Measurements from ENCODE around the gene ELF4. TPM values are rescaled to one million over a fixed set of nuclear protein-coding genes. Genes with fewer than 3 reads are reported as not detected.

The ELF4 gene
- total and polyA plus RNA-seq, 4 experiments from 2014 or later, result 7.4 to 31.3 (median 24.2) TPM

GRCh38 chrX:130081421-130082045 is 28.8 kb downstream of the ELF4 start:
- Histone ChIP-seq H3K27ac (ENCODE audit: low read depth, low read length) (peak overlapping the region; percentile 70), H3K36me3 (ENCODE audit: insufficient read depth, low read length) (peaks cover 7% of the 10 kb centered on the region), H3K4me1 (ENCODE audit: insufficient read depth, low read length) (peaks cover 65% of the 10 kb centered on the region), H3K9me3 (ENCODE audit: control insufficient read depth in 1 of 2, low read length in 2 of 2) (no peaks in the 10 kb centered on the region), H3K27me3 (ENCODE audit: insufficient read depth, low read length) (no peaks in the 10 kb centered on the region), H3K4me3 (ENCODE audit: low read length in 2 of 2) (peak overlapping the region in 1 of 2 donors; percentile 36)
- Mint-ChIP-seq H3K27me3 (no peaks in the 10 kb centered on the region), H3K36me3 (peaks cover 0 to 14% of the 10 kb centered on the region in 2 donors), H3K4me3 (peak overlapping the region; percentile 70 to 96 (median 86)), H3K4me1 (peaks cover 22 to 75% (median 55%) of the 10 kb centered on the region in 4 donors), H3K27ac (peak overlapping the region; percentile 81 to 98 (median 95)), H3K9me3 (peaks cover 0 to 4% (median 0%) of the 10 kb centered on the region in 8 donors)
- CTCF ChIA-PET (ENCODE audit: partially characterized antibody), result interaction anchor here (1.1 to 6.8 kb wide), 20 partner anchors 9 to 153 kb away, joined by 3 to 163 read pairs (median 7); partner anchors contain the start of genes AIFM1, ELF4 and RAB33A
- intact Hi-C loops (cut with micrococcal nuclease), result loop anchor here (1.0 to 2.0 kb wide), 4 partner anchors 11 to 111 kb away; partner anchors contain the start of gene RAB33A
- POLR2A ChIA-PET (ENCODE audit: partially characterized antibody), result interaction anchor here (0.7 to 3.8 kb wide), 11 partner anchors 11 to 110 kb away, joined by 3 to 66 read pairs (median 6); partner anchors contain the start of genes ELF4 and RAB33A
- no peak for DNase-seq

GRCh38 chrX:130080791-130081367 is 29.4 kb downstream of the ELF4 start:
- CTCF ChIA-PET (ENCODE audit: partially characterized antibody), result interaction anchor here (0.9 to 6.8 kb wide), 30 partner anchors 10 to 140 kb away, joined by 3 to 163 read pairs (median 6); partner anchors contain the start of genes AIFM1, ELF4 and RAB33A
- H3K4me1 ChIP-seq (ENCODE audit: insufficient read depth, low read length), result peaks cover 59% of the 10 kb centered on the region

GRCh38 chrX:130079824-130080406 is 30.4 kb downstream of the ELF4 start:
- no peaks in the 10 kb centered on the region for H3K27me3 Mint-ChIP-seq

More at GRCh38 chrX:130080791-130081367, 29.4 kb downstream of the ELF4 start:
- Mint-ChIP-seq H3K27ac (peak overlapping the region in 6 of 7 donors; percentile 81 to 98 (median 94)), H3K4me3 (peak overlapping the region in 3 of 8 donors; percentile 42 to 87 (median 86)), H3K9me3 (peaks cover 0 to 4% (median 0%) of the 10 kb centered on the region in 8 donors), H3K4me1 (peaks cover 22 to 69% (median 50%) of the 10 kb centered on the region in 4 donors), H3K27me3 (no peaks in the 10 kb centered on the region), H3K36me3 (peaks cover 0 to 14% of the 10 kb centered on the region in 2 donors)
- no peak for DNase-seq
- Histone ChIP-seq H3K9me3 (ENCODE audit: control insufficient read depth in 1 of 2, low read length in 2 of 2) (no peaks in the 10 kb centered on the region), H3K4me3 (ENCODE audit: low read length in 2 of 2) (no peak overlapping the region), H3K27ac (ENCODE audit: low read depth, low read length) (peak overlapping the region; percentile 9), H3K36me3 (ENCODE audit: insufficient read depth, low read length) (peaks cover 7% of the 10 kb centered on the region), H3K27me3 (ENCODE audit: insufficient read depth, low read length) (no peaks in the 10 kb centered on the region)
- intact Hi-C loops (cut with micrococcal nuclease), result no loop called here
- POLR2A ChIA-PET (ENCODE audit: partially characterized antibody), result interaction anchor here (1.1 to 3.8 kb wide), 3 partner anchors 10 to 40 kb away, joined by 3 to 66 read pairs (median 3); no protein-coding TSS in a partner anchor

GRCh38 chrX:130075777-130076176 is 34.5 kb downstream of the ELF4 start:
- peaks cover 23% of the 10 kb centered on the region for H3K36me3 ChIP-seq (ENCODE audit: insufficient read depth, low read length)
- Mint-ChIP-seq H3K27ac (peak overlapping the region in 1 of 7 donors; percentile 40), H3K4me1 (peaks cover 7 to 19% (median 9%) of the 10 kb centered on the region in 4 donors), H3K27me3 (no peaks in the 10 kb centered on the region), H3K4me3 (no peak overlapping the region), H3K9me3 (peaks cover 0 to 2% (median 0%) of the 10 kb centered on the region in 8 donors), H3K36me3 (peaks cover 3 to 25% of the 10 kb centered on the region in 2 donors)
- no peaks in the 10 kb centered on the region for H3K9me3 ChIP-seq (ENCODE audit: control insufficient read depth in 1 of 2, low read length in 2 of 2)
- POLR2A ChIA-PET (ENCODE audit: partially characterized antibody), result interaction anchor here (1.8 kb wide), 1 partner anchor 46 kb away, joined by 3 read pairs; no protein-coding TSS in a partner anchor
- H3K27ac ChIP-seq (ENCODE audit: low read depth, low read length), result no peak overlapping the region
- peaks cover 15% of the 10 kb centered on the region for H3K4me1 ChIP-seq (ENCODE audit: insufficient read depth, low read length)
- intact Hi-C loops (cut with micrococcal nuclease), result no loop called here
- CTCF ChIA-PET (ENCODE audit: partially characterized antibody), result interaction anchor here (1.4 to 2.1 kb wide), 3 partner anchors 8 to 45 kb away, joined by 3 to 10 read pairs (median 5); no protein-coding TSS in a partner anchor
- no peaks in the 10 kb centered on the region for H3K27me3 ChIP-seq (ENCODE audit: insufficient read depth, low read length)
- H3K4me3 ChIP-seq (ENCODE audit: low read length in 2 of 2), result no peak overlapping the region
- no peak for DNase-seq

More at GRCh38 chrX:130079824-130080406, 30.4 kb downstream of the ELF4 start:
- H3K9me3 Mint-ChIP-seq, result peaks cover 0 to 4% (median 0%) of the 10 kb centered on the region in 8 donors
- Histone ChIP-seq H3K9me3 (ENCODE audit: control insufficient read depth in 1 of 2, low read length in 2 of 2) (no peaks in the 10 kb centered on the region), H3K36me3 (ENCODE audit: insufficient read depth, low read length) (peaks cover 7% of the 10 kb centered on the region), H3K27me3 (ENCODE audit: insufficient read depth, low read length) (no peaks in the 10 kb centered on the region), H3K27ac (ENCODE audit: low read depth, low read length) (peak overlapping the region; percentile 9), H3K4me3 (ENCODE audit: low read length in 2 of 2) (no peak overlapping the region), H3K4me1 (ENCODE audit: insufficient read depth, low read length) (peaks cover 55% of the 10 kb centered on the region)
- peaks cover 0 to 18% of the 10 kb centered on the region in 2 donors for H3K36me3 Mint-ChIP-seq
- peak; percentile 56 to 63 (median 57) for DNase-seq
- POLR2A ChIA-PET (ENCODE audit: partially characterized antibody), result interaction anchor here (1.1 to 3.8 kb wide), 6 partner anchors 11 to 41 kb away, joined by 3 to 66 read pairs (median 4); no protein-coding TSS in a partner anchor
- H3K4me3 Mint-ChIP-seq, result peak overlapping the region in 5 of 8 donors; percentile 7 to 58 (median 46)
- CTCF ChIA-PET (ENCODE audit: partially characterized antibody), result interaction anchor here (0.7 to 6.8 kb wide), 31 partner anchors 9 to 157 kb away, joined by 3 to 163 read pairs (median 6); partner anchors contain the start of genes AIFM1, ELF4 and RAB33A
- peaks cover 22 to 59% (median 43%) of the 10 kb centered on the region in 4 donors for H3K4me1 Mint-ChIP-seq
- peak overlapping the region; percentile 49 to 93 (median 84) for H3K27ac Mint-ChIP-seq
- intact Hi-C loops (cut with micrococcal nuclease), result no loop called here

GRCh38 chrX:130072345-130072740 is 38.0 kb downstream of the ELF4 start:
- H3K36me3 Mint-ChIP-seq, result peaks cover 4 to 27% of the 10 kb centered on the region in 2 donors
- ChIA-PET POLR2A (ENCODE audit: partially characterized antibody) (interaction anchor here (1.3 kb wide), 1 partner anchor 119 kb away, joined by 3 read pairs; no protein-coding TSS in a partner anchor), CTCF (ENCODE audit: partially characterized antibody) (interaction anchor here (1.1 kb wide), 1 partner anchor 12 kb away, joined by 5 read pairs; no protein-coding TSS in a partner anchor)
- H3K27me3 Mint-ChIP-seq, result no peaks in the 10 kb centered on the region
- Histone ChIP-seq H3K4me3 (ENCODE audit: low read length in 2 of 2) (no peak overlapping the region), H3K9me3 (ENCODE audit: control insufficient read depth in 1 of 2, low read length in 2 of 2) (no peaks in the 10 kb centered on the region), H3K36me3 (ENCODE audit: insufficient read depth, low read length) (peaks cover 39% of the 10 kb centered on the region), H3K27me3 (ENCODE audit: insufficient read depth, low read length) (no peaks in the 10 kb centered on the region), H3K4me1 (ENCODE audit: insufficient read depth, low read length) (no peaks in the 10 kb centered on the region), H3K27ac (ENCODE audit: low read depth, low read length) (no peak overlapping the region)
- no peaks in the 10 kb centered on the region for H3K4me1 Mint-ChIP-seq
- intact Hi-C loops (cut with micrococcal nuclease), result no loop called here
- H3K4me3 Mint-ChIP-seq, result no peak overlapping the region
- DNase-seq, result no peak
- H3K9me3 Mint-ChIP-seq, result no peaks in the 10 kb centered on the region
- peak overlapping the region in 1 of 7 donors; percentile 18 for H3K27ac Mint-ChIP-seq

GRCh38 chrX:130071611-130072344 is 38.5 kb downstream of the ELF4 start:
- no peak overlapping the region for H3K27ac ChIP-seq (ENCODE audit: low read depth, low read length)
- no peaks in the 10 kb centered on the region for H3K9me3 ChIP-seq (ENCODE audit: control insufficient read depth in 1 of 2, low read length in 2 of 2)
- Mint-ChIP-seq H3K36me3 (peaks cover 6 to 31% of the 10 kb centered on the region in 2 donors), H3K9me3 (no peaks in the 10 kb centered on the region), H3K27me3 (no peaks in the 10 kb centered on the region), H3K27ac (peak overlapping the region in 3 of 7 donors; percentile 18 to 48 (median 23)), H3K4me3 (no peak overlapping the region), H3K4me1 (no peaks in the 10 kb centered on the region)
- peaks cover 39% of the 10 kb centered on the region for H3K36me3 ChIP-seq (ENCODE audit: insufficient read depth, low read length)
- no peaks in the 10 kb centered on the region for H3K27me3 ChIP-seq (ENCODE audit: insufficient read depth, low read length)
- no peak overlapping the region for H3K4me3 ChIP-seq (ENCODE audit: low read length in 2 of 2)
- H3K4me1 ChIP-seq (ENCODE audit: insufficient read depth, low read length), result no peaks in the 10 kb centered on the region
- intact Hi-C loops (cut with micrococcal nuclease), result no loop called here
- ChIA-PET CTCF (ENCODE audit: partially characterized antibody) (interaction anchor here (2.2 kb wide), 1 partner anchor 11 kb away, joined by 9 read pairs; no protein-coding TSS in a partner anchor), POLR2A (ENCODE audit: partially characterized antibody) (interaction anchor here (1.3 kb wide), 1 partner anchor 118 kb away, joined by 3 read pairs; no protein-coding TSS in a partner anchor)
- DNase-seq, result no peak

All from CD4-positive, alpha-beta memory T cell (primary cell).